ENCODE data around the gene PTPN21. TPM values are rescaled to one million over a fixed set of nuclear protein-coding genes. Genes with fewer than 3 reads are reported as not detected.

The PTPN21 gene
- total RNA-seq, 1 donor = 16.2 TPM

- no peak for DNase-seq (ENCODE audit: low read depth)
- H3K4me3 ChIP-seq (ENCODE audit: low read depth, low read length) = no peak overlapping the region
- TF ChIP-seq, protein P1, sequence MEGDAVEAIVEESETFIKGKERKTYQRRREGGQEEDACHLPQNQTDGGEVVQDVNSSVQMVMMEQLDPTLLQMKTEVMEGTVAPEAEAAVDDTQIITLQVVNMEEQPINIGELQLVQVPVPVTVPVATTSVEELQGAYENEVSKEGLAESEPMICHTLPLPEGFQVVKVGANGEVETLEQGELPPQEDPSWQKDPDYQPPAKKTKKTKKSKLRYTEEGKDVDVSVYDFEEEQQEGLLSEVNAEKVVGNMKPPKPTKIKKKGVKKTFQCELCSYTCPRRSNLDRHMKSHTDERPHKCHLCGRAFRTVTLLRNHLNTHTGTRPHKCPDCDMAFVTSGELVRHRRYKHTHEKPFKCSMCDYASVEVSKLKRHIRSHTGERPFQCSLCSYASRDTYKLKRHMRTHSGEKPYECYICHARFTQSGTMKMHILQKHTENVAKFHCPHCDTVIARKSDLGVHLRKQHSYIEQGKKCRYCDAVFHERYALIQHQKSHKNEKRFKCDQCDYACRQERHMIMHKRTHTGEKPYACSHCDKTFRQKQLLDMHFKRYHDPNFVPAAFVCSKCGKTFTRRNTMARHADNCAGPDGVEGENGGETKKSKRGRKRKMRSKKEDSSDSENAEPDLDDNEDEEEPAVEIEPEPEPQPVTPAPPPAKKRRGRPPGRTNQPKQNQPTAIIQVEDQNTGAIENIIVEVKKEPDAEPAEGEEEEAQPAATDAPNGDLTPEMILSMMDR (IDR thresholded peaks at IDR 0.05; ENCODE audit: insufficient read depth, low read length) = no peak
Measured at GRCh38 chr14:88516861-88517357, 37.9 kb downstream of the PTPN21 start.

GRCh38 chr14:88515499-88516221 lies 39.1 kb downstream of the PTPN21 start:
- DNase-seq (ENCODE audit: low read depth) = no peak
- H3K4me3 ChIP-seq (ENCODE audit: low read depth, low read length) = no peak overlapping the region
- TF ChIP-seq, protein P1 (IDR thresholded peaks at IDR 0.05; ENCODE audit: insufficient read depth, low read length) = no peak

DNA sequence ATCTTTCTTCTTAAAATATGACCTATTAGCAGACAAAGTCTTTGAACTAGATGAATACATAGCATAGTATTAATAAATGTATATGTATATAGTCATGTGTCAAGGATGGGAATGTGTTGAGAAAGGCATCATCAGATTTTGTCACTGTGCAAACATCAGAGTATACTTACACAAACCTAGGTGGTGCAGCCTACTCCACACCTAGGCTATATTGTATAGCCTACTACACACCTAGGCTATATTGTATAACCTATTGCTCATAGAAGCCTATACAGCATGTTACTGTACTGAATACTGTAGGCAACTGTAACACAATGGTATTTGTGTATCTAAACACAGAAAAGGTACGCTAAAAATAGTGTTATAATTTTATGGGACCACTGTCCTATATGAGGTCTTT lies 47.6 kb downstream of the PTPN21 start:
- no peak for DNase-seq (ENCODE audit: low read depth)
- H3K4me3 ChIP-seq (ENCODE audit: low read depth, low read length) = no peak overlapping the region

DNA sequence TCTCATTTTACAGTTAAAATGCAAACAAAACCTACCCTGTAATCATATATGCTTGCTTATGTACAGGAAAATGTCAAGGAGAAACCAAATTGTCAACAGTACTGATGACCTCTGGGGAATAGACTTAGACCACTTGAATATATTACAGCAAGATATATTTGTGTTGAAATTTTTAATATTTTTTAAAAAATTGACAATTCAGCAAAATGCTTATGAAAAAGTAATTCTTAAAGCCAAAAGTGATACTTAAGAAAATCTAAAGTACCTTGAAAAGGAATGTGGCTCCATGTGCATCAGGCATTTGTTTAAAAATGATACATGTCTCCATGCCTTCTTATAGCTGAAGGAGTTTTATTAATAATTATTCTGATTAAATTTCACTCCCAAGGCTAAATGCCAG lies 49.2 kb downstream of the PTPN21 start:
- no peak overlapping the region for H3K4me3 ChIP-seq (ENCODE audit: low read depth, low read length)
- TF ChIP-seq, protein P1 (IDR thresholded peaks at IDR 0.05; ENCODE audit: insufficient read depth, low read length) = no peak
- DNase-seq (ENCODE audit: low read depth) = no peak

More for the DNA sequence above, 47.6 kb downstream of the PTPN21 start:
- TF ChIP-seq, protein P1 (IDR thresholded peaks at IDR 0.05; ENCODE audit: insufficient read depth, low read length) = no peak

- TF ChIP-seq, protein P1 (IDR thresholded peaks at IDR 0.05; ENCODE audit: insufficient read depth, low read length) = no peak
- DNase-seq (ENCODE audit: low read depth) = no peak
- H3K4me3 ChIP-seq (ENCODE audit: low read depth, low read length) = no peak overlapping the region
Measured at GRCh38 chr14:88504602-88505001, 50.2 kb downstream of the PTPN21 start.

GRCh38 chr14:88503754-88504406 lies 50.9 kb downstream of the PTPN21 start:
- TF ChIP-seq, protein P1 (IDR thresholded peaks at IDR 0.05; ENCODE audit: insufficient read depth, low read length) = no peak
- H3K4me3 ChIP-seq (ENCODE audit: low read depth, low read length) = no peak overlapping the region
- no peak for DNase-seq (ENCODE audit: low read depth)
